H1 (cell line): ENCODE results near the gene MCTS1. TPM values are rescaled to one million over a fixed set of nuclear protein-coding genes. Genes with fewer than 3 reads are reported as not detected.

Experiments used
- polyA plus RNA-seq, 7 experiments: library from polyadenylated mRNA; depleted of rRNA in 3 of 7; stranded (reverse) in 5 of 7; unstranded in 2 of 7; fragments of >200 nt in 5 of 7; fragments of 200-250 nt in 2 of 7; gene quantifications; 1 replicate in 5 of 7; 2 replicates in 1 of 7; 4 replicates in 1 of 7; pipeline versions ENCODE4 v1.2.1 to v1.2.3, GENCODE V29; 2011 to 2013; ENCODE audit warnings: missing spikeins in 2 of 7, mixed read lengths in 2 of 7
- total RNA-seq: library from RNA; stranded (reverse); fragmentation: NEBNext Ultra II Directional; extraction: Animal tissue kit (Norgen Biotek cat#: 25700); gene quantifications from 2 replicates; pipeline ENCODE4 v1.2.1, GENCODE V29; 2021
- TF ChIP-seq, protein P1 (sequence below): fragments of 300-600 bp; sonication (generic); IDR thresholded peaks from 2 replicates; pipeline ENCODE4 v1.7.1; 2012; ENCODE audit warnings: low read length, moderate library complexity, mild to moderate bottlenecking, inconsistent platforms; ENCODE audit not compliant: insufficient replicate concordance

Gene MCTS1
- total and polyA plus RNA-seq, 2 of the 8 experiments (the other 6 are each of a cell fraction or from before 2014, with no cell fraction given) = 19.2 to 31.6 TPM

DNA sequence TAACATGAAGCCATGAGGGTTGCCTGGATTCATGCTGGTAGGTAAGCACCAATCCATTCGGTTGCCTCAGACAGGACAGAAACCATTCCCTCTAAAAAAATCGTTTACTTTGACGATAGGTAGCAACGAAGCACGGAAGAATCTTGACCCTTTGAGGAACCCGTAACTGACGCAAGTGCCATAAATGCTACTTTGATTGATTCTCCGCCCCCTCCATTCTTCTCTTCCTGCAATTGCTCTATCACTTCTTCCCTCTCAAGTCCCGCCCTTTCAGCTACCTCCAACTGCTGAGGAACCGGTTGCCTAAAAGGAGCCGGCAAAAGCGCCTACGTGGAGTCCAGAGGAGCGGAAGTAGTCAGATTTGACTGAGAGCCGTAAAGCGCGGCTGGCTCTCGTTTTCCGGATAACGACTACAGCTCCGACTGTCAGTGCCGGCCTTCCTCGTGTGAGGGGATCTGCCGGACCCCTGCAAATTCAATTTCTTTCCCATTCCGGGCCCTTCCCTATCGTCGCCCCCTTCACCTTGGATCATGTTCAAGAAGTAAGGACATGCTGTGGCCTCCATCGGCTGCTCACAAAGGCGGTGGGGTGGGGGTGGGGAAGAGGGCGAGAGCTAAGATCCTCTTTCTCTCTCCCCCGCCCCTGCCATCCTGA is at the start of gene MCTS1 (continued):
- TF ChIP-seq, protein P1, sequence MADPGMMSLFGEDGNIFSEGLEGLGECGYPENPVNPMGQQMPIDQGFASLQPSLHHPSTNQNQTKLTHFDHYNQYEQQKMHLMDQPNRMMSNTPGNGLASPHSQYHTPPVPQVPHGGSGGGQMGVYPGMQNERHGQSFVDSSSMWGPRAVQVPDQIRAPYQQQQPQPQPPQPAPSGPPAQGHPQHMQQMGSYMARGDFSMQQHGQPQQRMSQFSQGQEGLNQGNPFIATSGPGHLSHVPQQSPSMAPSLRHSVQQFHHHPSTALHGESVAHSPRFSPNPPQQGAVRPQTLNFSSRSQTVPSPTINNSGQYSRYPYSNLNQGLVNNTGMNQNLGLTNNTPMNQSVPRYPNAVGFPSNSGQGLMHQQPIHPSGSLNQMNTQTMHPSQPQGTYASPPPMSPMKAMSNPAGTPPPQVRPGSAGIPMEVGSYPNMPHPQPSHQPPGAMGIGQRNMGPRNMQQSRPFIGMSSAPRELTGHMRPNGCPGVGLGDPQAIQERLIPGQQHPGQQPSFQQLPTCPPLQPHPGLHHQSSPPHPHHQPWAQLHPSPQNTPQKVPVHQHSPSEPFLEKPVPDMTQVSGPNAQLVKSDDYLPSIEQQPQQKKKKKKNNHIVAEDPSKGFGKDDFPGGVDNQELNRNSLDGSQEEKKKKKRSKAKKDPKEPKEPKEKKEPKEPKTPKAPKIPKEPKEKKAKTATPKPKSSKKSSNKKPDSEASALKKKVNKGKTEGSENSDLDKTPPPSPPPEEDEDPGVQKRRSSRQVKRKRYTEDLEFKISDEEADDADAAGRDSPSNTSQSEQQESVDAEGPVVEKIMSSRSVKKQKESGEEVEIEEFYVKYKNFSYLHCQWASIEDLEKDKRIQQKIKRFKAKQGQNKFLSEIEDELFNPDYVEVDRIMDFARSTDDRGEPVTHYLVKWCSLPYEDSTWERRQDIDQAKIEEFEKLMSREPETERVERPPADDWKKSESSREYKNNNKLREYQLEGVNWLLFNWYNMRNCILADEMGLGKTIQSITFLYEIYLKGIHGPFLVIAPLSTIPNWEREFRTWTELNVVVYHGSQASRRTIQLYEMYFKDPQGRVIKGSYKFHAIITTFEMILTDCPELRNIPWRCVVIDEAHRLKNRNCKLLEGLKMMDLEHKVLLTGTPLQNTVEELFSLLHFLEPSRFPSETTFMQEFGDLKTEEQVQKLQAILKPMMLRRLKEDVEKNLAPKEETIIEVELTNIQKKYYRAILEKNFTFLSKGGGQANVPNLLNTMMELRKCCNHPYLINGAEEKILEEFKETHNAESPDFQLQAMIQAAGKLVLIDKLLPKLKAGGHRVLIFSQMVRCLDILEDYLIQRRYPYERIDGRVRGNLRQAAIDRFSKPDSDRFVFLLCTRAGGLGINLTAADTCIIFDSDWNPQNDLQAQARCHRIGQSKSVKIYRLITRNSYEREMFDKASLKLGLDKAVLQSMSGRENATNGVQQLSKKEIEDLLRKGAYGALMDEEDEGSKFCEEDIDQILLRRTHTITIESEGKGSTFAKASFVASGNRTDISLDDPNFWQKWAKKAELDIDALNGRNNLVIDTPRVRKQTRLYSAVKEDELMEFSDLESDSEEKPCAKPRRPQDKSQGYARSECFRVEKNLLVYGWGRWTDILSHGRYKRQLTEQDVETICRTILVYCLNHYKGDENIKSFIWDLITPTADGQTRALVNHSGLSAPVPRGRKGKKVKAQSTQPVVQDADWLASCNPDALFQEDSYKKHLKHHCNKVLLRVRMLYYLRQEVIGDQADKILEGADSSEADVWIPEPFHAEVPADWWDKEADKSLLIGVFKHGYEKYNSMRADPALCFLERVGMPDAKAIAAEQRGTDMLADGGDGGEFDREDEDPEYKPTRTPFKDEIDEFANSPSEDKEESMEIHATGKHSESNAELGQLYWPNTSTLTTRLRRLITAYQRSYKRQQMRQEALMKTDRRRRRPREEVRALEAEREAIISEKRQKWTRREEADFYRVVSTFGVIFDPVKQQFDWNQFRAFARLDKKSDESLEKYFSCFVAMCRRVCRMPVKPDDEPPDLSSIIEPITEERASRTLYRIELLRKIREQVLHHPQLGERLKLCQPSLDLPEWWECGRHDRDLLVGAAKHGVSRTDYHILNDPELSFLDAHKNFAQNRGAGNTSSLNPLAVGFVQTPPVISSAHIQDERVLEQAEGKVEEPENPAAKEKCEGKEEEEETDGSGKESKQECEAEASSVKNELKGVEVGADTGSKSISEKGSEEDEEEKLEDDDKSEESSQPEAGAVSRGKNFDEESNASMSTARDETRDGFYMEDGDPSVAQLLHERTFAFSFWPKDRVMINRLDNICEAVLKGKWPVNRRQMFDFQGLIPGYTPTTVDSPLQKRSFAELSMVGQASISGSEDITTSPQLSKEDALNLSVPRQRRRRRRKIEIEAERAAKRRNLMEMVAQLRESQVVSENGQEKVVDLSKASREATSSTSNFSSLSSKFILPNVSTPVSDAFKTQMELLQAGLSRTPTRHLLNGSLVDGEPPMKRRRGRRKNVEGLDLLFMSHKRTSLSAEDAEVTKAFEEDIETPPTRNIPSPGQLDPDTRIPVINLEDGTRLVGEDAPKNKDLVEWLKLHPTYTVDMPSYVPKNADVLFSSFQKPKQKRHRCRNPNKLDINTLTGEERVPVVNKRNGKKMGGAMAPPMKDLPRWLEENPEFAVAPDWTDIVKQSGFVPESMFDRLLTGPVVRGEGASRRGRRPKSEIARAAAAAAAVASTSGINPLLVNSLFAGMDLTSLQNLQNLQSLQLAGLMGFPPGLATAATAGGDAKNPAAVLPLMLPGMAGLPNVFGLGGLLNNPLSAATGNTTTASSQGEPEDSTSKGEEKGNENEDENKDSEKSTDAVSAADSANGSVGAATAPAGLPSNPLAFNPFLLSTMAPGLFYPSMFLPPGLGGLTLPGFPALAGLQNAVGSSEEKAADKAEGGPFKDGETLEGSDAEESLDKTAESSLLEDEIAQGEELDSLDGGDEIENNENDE = no peak
